Brain microvascular endothelial cell (primary cell): ENCODE measurements around the gene TPR.

ENCODE experiments used
- DNase-seq: peaks from one replicate; pipeline ENCODE4 v3.0.0-alpha.2; 2020
- H3K27ac ChIP-seq: fragments of 250-450 bp; sonication (Bioruptor Pico); 2 replicates; pipeline ENCODE4 v1.5.1; 2020; ENCODE audit warnings: mild to moderate bottlenecking, moderate library complexity
- H3K27me3 ChIP-seq: fragments of 250-450 bp; sonication (Bioruptor Pico); replicated peaks from 2 replicates; pipeline ENCODE4 v1.5.1; 2020; ENCODE audit warnings: mild to moderate bottlenecking
- H3K36me3 ChIP-seq: fragments of 250-450 bp; sonication (Bioruptor Pico); replicated peaks from 2 replicates; pipeline ENCODE4 v1.5.1; 2020; ENCODE audit warnings: mild to moderate bottlenecking
- H3K4me3 ChIP-seq: 2 replicates; pipeline ENCODE4 v1.5.1; 2011; ENCODE audit warnings: low read depth, mild to moderate bottlenecking, control low read depth, low read length, moderate library complexity
- CTCF ChIP-seq: IDR thresholded peaks from 2 replicates; pipeline ENCODE4 v1.5.1; 2011; ENCODE audit warnings: low read depth, mild to moderate bottlenecking, moderate library complexity, low read length, control low read depth, inconsistent platforms; ENCODE audit errors: missing control alignments
- in situ Hi-C: cut with HindIII; loops from 2 replicates; pipeline ENCODE4 v1.10.0; 2017; ENCODE audit warnings: low sequenced_read_pairs, low pct_ligation_motif_present

TPR gene

GRCh38 chr1:186272486-186272885 is 102.6 kb downstream of the TPR start:
- in situ Hi-C loops, result no loop called here
- Histone ChIP-seq H3K27ac (no peak overlapping the region), H3K27me3 (no peaks in the 10 kb centered on the region), H3K4me3 (no peak overlapping the region), H3K36me3 (no peaks in the 10 kb centered on the region)
- DNase-seq, result no peak
- TF ChIP-seq CTCF, result no peak

DNA sequence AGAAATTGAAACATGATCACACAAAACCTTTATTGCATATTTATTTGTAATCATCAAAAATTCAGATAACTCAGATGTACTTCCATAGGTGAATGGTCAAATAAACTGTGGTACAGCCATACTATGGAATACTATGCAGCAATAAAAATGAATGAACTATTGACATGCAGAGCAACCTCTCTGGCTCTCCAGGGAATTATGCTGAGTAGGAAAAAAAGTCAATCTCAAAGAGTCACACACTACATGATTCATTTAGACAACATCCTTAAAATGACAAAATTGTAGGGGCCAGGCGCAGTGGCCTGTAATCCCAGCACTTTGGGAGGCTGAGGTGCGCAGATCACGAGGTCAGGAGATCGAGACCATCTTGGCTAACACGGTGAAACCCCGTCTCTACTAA is 104.0 kb downstream of the TPR start:
- Histone ChIP-seq H3K27me3 (no peaks in the 10 kb centered on the region), H3K4me3 (no peak overlapping the region), H3K27ac (no peak overlapping the region), H3K36me3 (no peaks in the 10 kb centered on the region)
- in situ Hi-C loops, result no loop called here
- TF ChIP-seq CTCF, result no peak
- DNase-seq, result no peak
